HT-29 (cell line): Measurements from ENCODE around the gene NFATC2. TPM values are rescaled to one million over a fixed set of nuclear protein-coding genes. Genes with fewer than 3 reads are reported as not detected.

ENCODE experiments used
- DNase-seq: peaks from one replicate; pipeline ENCODE4 v3.0.0-alpha.2; 2015; ENCODE audit warnings: low spot score
- total RNA-seq: library from RNA; depleted of rRNA; stranded (reverse); fragments of >200 nt; shearing (Covaris generic); gene quantifications from 2 replicates; pipeline ENCODE4 v1.2.3, GENCODE V29; 2014

NFATC2 gene
- total RNA-seq, 1 experiment from 2014 or later, result 0.51 TPM

GRCh38 chr20:51452734-51453365 lies 89.7 kb downstream of the NFATC2 start:
- no peak for DNase-seq

- DNase-seq, result no peak
These were observed 90.4 kb downstream of the NFATC2 start for GRCh38 chr20:51452091-51452613.

GRCh38 chr20:51451484-51451883 lies 91.0 kb downstream of the NFATC2 start:
- DNase-seq, result no peak

- DNase-seq, result no peak
These were observed 91.5 kb downstream of the NFATC2 start for GRCh38 chr20:51450984-51451383.

GRCh38 chr20:51450221-51450712 lies 92.3 kb downstream of the NFATC2 start:
- no peak for DNase-seq

- no peak for DNase-seq
These were observed 92.9 kb downstream of the NFATC2 start for GRCh38 chr20:51449498-51450220.

- no peak for DNase-seq
These were observed 94.8 kb downstream of the NFATC2 start for GRCh38 chr20:51447765-51448148.

GRCh38 chr20:51447097-51447764 lies 95.3 kb downstream of the NFATC2 start:
- DNase-seq, result peak; percentile 41

GRCh38 chr20:51446656-51447055 lies 95.9 kb downstream of the NFATC2 start:
- peak; percentile 51 for DNase-seq

GRCh38 chr20:51446230-51446629 lies 96.3 kb downstream of the NFATC2 start:
- DNase-seq, result no peak

- DNase-seq, result no peak
These were observed 96.9 kb downstream of the NFATC2 start for GRCh38 chr20:51445591-51445990.

- no peak for DNase-seq
These were observed 97.5 kb downstream of the NFATC2 start for GRCh38 chr20:51444922-51445438.

GRCh38 chr20:51444467-51444866 lies 98.1 kb downstream of the NFATC2 start:
- DNase-seq, result no peak

- DNase-seq, result no peak
These were observed 99.9 kb downstream of the NFATC2 start for GRCh38 chr20:51442602-51443001.

GRCh38 chr20:51440589-51440988 lies 101.9 kb downstream of the NFATC2 start:
- DNase-seq, result no peak

- no peak for DNase-seq
These were observed 103.3 kb downstream of the NFATC2 start for GRCh38 chr20:51439160-51439689.

- DNase-seq, result no peak
These were observed 104.4 kb downstream of the NFATC2 start for GRCh38 chr20:51438136-51438535.

GRCh38 chr20:51437182-51437924 lies 105.2 kb downstream of the NFATC2 start:
- no peak for DNase-seq

- DNase-seq, result no peak
These were observed 107.8 kb downstream of the NFATC2 start for GRCh38 chr20:51434580-51435247.

GRCh38 chr20:51434026-51434425 lies 108.5 kb downstream of the NFATC2 start:
- no peak for DNase-seq

- DNase-seq, result no peak
These were observed 109.6 kb downstream of the NFATC2 start for GRCh38 chr20:51432875-51433274.
